AG09309 (cell line): ENCODE data around the gene NKAIN2.
"Not testable (repeated sequence)": the region's sequence is repeated elsewhere in the genome, so short reads cannot be mapped to it uniquely, and the experiment has no call there.

Source experiments
- DNase-seq: peaks from one replicate; pipeline ENCODE4 v3.0.0-alpha.2; 2010; ENCODE audit warnings: low read depth
- H3K4me3 ChIP-seq: 2 replicates; pipeline ENCODE4 v1.5.1; 2011; ENCODE audit warnings: mild to moderate bottlenecking, low read depth, low read length, moderate library complexity; ENCODE audit not compliant: control insufficient read depth
- CTCF ChIP-seq: IDR thresholded peaks from 2 replicates; pipeline ENCODE4 v1.5.1; 2011; ENCODE audit warnings: mild to moderate bottlenecking, low read depth, low read length, inconsistent platforms; ENCODE audit not compliant: insufficient read depth, control insufficient read depth; ENCODE audit errors: missing control alignments

Gene NKAIN2

GRCh38 chr6:124722141-124722878, 918.6 kb downstream of the NKAIN2 start:
- no peak for TF ChIP-seq CTCF
- DNase-seq, result no peak

DNA sequence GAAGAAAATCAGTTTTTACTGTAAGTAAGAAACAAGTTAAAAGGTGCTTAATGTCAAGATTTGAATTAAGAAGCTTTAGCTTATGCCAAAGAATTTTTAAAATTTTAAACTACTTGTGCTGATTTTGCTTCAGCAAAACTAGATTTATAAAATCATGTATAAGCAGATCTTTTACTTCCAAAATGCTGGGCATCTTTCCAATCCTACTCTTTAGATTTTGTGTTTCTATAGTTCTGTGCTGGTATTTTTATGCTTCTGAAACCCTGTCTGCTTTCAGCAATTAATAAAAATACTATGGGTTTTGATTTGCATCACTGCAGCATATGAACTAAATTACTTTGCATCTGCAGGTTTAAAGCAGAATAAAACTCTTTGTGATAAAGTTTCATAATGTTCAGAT, 920.0 kb downstream of the NKAIN2 start:
- TF ChIP-seq CTCF, result no peak
- no peak for DNase-seq
- H3K4me3 ChIP-seq, result no peak overlapping the region

More at GRCh38 chr6:124722141-124722878, 918.6 kb downstream of the NKAIN2 start:
- H3K4me3 ChIP-seq, result no peak overlapping the region

DNA sequence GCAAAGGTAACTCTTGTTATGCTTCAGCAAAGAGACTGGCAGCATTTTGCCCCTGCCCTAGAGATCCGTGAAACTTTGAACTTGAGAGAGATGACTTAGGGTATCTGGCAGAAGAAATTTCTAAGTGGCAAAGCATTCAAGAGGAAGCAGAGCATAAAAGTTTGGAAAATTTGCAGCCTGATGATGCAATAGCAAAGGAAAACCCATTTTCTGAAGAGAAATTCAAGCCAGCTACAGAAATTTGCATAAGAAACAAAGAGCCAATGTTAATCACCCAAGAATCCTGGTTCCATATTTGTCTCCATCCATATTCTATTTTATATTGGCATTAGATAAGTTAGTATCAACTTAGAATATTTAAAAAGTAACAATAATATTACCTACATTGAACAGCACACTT, 934.1 kb downstream of the NKAIN2 start:
- DNase-seq, H3K4me3 ChIP-seq: not testable (repeated sequence)

GRCh38 chr6:124738482-124738881, 934.8 kb downstream of the NKAIN2 start:
- TF ChIP-seq CTCF, result no peak
- no peak for DNase-seq
- no peak overlapping the region for H3K4me3 ChIP-seq

GRCh38 chr6:124741341-124741740, 937.7 kb downstream of the NKAIN2 start:
- H3K4me3 ChIP-seq, result no peak overlapping the region
- no peak for TF ChIP-seq CTCF
- no peak for DNase-seq

DNA sequence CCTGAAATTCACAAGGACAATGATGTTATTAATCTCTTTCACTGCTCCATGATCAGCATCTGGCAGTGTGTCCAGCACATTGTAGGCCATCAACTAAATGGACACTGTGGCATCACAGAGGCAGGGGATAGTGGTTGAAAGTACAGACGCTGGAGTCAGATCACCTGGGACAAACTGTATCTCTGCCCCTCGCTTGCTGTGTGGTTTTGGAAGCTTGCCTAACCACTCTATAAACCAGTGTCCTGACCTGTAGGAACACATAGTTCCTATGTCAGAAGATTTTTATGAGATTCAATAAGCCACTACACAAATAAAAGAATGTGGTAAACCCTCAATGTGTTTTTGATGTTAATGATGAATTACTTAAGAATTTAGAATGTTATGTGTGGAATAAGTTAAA, 939.3 kb downstream of the NKAIN2 start:
- TF ChIP-seq CTCF, result no peak
- H3K4me3 ChIP-seq, result no peak overlapping the region
- no peak for DNase-seq

GRCh38 chr6:124743420-124743819, 939.8 kb downstream of the NKAIN2 start:
- TF ChIP-seq CTCF, result no peak
- no peak for DNase-seq
- no peak overlapping the region for H3K4me3 ChIP-seq
